ENCODE results near the gene PACS2.

PACS2 gene

DNA sequence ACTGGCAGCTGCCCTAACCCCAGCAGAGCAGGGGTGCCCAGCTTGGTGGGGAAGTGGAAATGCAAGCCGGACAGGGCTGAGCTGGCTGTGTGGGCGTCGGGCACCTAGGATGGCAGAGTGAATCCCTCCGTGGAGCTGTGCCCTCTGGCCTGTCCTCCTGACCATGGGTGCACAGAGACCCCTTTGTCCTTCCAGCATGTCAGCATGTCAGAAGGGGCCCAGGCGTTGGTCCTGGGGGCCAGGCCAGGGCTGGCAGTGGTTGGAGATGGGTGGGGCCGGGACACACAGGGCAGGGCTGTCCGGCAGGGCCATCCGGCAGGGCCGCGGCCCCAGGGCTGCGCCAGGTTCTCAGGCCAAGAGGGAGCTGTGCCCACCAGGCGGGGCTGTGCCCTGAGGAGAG is 75.0 kb downstream of the PACS2 start:
- no peak for DNase-seq

DNA sequence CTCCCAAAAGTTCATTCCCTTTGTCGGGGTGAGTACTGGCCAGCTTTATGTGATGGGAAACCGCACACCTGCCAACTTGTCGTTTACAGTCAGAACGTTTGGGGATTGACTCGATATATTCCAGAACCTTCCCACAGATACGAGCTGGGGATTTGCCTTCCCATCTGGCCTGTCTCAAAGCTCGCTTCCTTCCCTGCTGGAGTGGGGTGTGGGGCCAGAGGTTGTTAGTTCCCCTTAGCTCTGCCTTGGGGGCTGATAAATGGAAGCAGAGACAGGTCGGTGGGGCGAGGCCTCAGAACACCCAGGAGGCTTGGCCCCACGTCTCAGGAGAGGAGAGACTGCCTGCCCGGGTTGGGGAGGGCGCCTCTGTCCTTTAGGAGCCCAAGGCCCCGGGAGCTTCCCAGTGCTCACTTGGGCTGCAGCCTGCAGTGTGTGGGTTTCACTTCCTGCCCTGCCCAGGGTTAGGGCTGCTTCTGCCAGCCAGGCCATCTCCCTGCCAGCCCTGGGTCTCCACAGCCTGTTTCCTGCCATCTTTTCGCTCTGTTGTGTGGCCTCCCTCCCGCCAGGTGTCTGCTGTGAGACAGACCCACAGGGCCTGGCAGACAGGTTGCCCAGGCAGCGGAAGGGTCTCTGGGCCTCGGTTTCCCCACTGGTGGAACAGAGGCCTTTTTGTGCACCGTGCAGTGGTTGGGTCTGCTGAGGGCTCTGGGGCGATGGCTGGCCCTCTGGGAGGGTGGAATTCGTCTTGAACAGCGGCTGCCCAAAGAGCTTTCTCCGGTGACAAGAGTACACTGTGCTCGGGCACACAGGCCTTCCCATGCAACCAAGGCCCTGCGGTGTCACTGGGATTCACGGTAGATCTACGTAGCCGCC is 75.7 kb downstream of the PACS2 start:
- DNase-seq, result no peak

DNA sequence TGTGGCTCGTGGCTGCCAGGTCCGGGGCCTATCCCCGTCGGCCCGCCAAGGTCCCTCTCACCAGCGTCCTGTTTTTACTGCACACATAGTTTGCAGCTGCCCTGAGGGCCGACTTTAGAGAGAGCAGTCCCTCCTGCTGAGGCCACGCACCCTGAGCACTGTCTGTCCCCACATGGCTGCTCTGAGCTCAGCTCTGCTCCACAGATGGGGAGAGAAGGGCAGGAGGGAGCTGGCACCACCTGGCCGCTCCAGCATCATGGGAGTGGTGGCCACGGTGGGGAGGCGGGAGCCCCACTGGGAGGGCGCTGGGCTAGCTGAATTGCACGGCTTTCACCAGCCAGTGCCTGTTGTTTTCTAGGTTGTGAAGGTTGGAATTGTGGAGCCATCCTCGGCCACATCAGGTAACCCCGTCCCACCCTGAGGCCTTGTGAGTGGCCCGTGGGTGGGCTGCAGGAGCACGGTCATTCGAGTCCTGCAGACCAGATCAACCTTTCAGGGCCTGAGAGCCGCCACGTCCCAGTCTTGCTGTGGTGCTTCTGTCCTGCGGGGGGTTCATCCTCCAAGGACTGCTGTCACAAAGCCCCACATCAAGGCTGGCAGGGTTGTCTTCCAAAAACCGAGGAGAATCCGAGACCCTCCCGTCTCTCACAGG is 76.4 kb downstream of the PACS2 start:
- no peak for DNase-seq

DNA sequence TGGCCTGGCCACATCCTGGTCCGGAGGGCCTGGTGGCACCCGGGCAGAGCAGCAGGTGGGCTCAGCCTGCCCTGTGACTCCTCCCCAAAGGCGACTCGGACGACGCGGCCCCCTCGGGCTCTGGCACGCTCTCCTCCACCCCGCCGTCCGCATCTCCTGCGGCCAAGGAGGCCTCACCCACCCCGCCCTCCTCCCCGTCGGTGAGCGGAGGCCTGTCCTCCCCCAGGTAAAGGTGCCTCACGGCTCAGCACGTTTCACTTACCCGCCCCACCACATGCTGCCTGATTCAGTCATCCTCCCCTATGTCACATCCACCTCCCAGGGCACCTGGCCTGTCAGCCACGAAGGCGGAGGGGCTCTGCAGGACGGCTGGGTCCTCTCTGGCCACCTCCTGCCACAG is 77.0 kb downstream of the PACS2 start:
- DNase-seq, result no peak

DNA sequence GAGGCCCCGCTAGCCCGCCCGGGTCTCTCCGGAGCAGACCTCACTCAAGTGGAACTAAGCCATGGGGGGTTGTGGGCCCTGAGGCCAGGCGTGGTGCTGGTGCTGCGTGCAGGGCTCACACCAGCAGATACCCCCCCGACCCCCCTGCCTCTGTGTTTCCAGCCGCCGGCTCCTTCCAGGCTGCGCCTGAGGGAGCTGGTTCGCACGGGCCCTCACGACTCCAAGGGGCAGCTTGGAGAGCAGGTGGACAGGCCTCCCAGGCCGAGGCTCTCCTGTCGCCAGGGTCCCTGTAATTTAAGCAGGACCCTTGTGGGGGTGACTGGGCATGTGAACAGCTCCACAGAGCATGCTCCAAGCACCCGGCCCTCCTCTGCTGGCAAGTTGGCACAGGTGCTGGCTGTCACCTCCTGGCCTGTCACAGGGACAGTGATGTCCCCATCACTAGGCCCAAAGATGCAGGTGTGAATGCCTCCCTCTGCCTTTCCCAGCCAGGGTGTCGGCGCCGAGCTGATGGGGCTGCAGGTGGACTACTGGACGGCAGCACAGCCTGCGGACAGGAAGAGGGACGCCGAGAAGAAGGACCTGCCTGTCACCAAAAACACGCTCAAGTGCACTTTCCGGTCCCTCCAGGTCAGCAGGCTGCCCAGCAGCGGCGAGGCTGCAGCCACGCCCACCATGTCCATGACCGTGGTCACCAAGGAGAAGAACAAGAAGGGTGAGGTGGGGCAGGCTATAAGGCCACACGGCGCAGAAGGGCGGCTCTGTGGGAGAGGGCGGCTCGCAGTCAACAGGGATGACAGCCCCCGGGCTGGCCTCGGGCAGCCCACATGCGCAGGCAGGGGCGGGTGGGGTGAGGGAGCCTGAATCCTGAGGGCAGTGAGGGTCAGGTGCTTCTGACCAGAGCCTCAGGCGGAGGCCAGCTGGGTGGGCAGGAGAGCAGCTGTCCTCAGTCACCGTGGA is 77.9 kb downstream of the PACS2 start:
- no peak for DNase-seq

DNA sequence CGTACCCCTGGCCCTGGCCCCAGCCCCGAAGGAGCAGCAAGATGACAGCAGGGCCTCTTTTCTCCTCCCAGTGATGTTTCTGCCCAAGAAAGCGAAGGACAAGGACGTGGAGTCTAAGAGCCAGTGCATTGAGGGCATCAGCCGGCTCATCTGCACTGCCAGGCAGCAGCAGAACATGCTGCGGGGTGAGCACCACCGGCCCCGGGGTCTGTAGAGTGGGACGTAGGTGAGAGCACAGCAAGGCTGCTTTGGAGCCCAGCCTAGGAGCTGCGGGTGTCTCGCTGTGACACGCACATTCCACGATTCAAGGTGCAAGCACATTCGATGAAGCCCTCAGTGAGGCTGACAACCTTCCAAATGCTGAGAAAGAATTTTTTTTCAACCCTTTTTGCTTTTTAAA is 78.6 kb downstream of the PACS2 start:
- no peak for DNase-seq

DNA sequence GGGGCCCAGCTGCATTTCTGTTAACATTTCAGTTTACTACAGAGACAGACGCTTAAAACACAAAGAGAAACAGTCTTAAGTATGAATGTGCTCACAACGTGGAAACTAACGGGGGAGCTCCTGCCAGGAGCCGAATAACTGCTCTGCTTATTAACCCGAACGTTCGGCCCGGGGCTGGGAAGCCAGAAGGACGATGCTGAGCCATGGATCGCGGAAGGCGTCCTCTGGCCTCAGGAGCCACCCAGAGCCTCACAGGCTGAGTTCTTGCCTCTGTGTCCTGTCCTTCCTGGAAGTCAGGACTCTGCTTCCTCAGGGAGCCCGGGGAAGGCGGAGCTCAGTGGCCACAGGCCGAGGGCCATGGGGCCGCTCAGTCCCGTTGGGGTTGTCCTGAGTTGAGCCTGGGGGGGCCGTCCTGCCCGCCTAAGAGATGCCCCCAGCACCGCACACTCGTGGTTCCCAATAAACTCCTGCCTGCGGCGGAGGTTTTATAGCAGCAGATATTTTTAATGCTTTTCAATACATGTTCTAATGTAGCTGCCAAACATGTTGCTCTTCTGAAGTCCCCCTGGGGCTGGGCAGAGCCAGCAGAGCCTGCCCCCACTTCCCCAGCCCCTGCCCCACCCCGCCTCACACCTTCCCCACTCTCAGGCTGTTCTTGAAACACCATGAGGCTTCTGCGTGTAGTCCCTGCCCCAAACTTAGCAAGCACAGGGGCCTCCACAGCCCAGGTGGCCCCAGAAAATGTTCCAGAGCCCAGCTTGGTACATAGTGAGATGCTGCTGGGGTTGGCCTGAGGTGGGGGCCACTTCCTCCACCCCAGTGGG is 80.4 kb downstream of the PACS2 start:
- DNase-seq, result no peak

DNA sequence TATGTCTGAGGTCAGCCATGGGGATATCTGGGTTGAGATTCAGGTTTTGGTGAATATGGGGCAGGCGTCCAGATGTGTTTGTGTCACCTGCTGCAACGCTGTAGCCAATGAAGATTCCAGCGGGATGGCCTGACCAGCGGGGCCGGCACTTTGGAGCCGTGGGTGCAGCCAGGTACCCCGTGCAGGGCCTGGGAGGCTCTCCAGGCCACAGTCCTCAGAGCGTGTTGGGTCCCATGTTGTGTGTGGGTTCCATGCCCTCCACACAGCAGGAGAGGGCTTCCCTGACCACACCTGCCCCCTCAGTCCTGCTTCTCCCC is 80.9 kb downstream of the PACS2 start:
- no peak for DNase-seq

DNA sequence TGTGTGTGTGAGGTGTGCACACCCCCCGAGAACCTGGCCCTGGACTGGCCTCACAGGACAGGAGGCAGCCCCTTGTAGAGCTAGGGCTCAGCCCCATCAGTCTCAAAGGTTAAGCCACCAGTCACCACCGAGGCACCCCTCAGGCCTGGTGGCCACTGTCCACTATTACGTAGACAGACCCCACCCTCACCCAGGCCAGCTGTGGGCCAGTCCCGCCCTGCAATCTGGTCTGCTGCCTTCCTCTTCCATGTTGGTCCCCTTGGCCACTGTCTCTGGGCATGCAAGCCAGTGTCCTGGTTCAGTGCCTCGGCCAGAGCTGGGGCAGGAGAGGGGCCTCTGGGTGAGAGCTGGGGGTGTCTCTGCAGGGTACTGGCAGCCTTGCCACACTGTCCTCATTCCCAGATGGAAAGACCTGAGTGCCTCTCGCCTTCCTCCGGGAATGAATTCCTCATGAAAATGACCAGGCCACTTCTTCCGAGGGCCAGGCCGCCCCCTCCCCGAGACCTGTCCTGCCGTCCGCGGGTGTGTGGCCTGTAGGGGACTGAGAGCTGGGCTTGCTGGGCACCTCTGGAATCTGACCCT is 82.9 kb downstream of the PACS2 start:
- DNase-seq, result peak; percentile 66

DNA sequence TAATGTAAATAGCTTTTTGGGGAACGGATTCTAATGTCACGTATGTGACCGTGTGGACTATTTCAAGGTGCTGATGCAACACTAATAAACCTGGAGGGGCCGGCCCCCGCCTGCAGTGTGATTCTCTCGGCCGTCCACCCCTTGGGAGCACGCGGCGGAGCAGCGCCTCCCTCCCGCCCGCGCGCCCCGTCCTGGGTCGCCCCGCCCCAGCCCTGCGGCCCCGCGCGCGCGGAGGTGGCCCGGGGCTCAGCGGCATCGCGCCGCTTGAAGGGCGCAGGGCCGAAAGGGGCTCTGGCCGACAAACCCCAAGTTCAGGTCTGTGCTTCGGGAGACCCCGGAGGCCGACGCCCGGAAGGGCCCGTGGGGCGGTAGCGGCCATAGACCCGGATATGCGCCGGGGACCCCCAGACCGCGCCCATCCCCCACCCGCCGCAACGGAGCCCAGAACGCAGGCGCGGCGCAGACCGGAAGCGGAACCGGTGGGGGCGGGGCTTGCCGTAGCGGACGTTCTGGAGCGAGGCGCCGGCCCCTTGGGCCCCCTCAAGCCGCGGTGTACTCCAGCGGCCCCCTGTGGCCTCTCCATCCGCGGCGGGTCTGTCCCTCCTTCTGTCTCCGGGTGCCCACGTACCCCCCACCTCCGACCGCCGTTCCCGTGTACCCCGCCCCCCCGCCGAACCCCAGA is 83.6 kb downstream of the PACS2 start, which contains the start of gene TEX22:
TSS of gene TEX22 (plus strand) at position 495 of the 682 bp plus-strand sequence. CDS start 803 bp downstream, outside the sequence.
- peak; percentile 100 for DNase-seq

DNA sequence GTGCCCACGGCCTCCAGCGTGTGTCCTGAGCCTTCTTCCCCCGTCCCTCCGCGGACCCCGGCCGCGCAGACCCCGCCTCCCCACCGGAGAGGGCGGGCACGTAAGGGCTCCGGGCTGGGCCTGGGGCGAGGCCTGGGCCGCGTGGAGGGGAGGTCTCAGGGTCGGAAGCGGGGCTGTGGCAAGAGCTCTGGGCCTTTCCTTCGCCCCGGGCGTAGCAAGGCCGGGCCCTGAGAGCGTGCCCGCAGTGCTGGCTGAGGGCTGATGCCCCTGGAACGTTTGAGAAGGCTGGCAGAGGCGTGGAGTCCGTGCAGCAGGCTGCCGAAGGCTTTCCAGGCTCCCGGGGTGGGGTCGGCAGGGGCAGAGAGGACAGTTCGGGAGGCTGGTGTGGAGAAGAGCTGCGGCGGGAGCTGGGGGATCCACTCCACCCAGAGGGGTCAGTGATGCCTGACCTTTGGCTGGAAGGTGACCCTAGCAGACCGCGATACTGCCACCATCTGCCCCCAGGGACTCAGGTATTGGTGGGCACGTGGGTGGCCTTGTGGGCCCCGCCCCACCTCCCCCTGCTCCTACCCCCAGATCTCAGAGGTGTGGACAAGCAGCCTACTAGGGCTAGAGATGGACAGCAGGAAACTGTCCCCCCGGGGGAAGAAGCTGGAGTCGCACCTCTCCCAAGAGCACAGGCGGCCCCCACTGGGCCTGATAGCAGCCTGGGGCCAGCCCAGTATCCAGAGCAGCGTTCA is 84.3 kb downstream of the PACS2 start:
- no peak for DNase-seq

DNA sequence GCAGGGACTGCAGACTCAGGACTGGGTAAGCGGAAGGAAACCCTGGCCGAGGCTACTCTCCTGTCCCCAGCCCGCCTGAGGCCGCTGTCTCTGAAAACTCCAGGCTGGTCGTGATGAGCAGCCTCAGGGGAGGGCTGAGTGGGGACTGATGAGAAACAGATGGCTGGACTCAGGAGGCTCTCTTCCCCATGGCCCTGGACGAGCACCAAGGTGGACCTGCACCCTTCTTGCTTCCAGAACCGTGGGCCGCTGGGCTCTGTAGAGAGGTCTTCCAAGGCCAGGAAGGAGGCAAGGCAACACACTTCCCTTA is 84.9 kb downstream of the PACS2 start:
- no peak for DNase-seq

DNA sequence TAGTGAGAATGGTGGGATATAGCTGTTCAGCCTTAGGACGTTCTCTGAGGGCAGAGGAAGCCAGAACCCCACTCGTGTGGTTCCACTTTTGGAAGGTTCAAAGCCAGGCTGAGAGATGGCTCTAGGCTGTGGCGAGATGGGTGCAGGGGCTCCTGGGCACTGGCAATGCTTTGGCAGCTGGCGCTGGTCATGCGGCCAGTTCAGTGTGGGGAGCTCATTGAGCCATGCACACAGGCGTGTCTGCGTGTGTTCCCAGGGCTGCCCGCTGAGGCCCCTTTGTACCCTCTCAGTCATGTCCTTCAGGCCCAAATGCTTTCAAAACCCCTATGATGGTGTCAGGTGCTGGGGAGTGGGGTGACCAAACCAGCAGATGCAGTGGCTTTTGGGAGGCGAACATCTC is 85.5 kb downstream of the PACS2 start:
- no peak for DNase-seq

DNA sequence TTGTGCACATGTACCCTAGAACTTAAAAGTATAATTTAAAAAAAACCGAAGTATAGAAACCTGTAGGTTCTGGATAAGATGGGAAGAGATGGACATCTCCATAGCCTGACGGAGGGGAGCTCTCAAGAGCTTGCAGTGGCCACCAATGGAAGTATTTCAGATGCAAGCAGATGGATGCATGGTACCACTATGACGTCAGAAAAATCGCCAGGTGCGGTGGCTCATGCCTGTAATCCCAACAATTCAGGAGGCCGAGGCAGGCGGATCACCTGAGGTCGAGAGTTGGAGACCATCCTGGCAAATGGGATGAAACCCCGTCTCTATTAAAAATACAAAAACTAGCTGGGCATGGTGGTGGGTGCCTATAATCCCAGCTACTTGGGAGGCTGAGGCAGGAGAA is 87.2 kb downstream of the PACS2 start:
- no peak for DNase-seq

DNA sequence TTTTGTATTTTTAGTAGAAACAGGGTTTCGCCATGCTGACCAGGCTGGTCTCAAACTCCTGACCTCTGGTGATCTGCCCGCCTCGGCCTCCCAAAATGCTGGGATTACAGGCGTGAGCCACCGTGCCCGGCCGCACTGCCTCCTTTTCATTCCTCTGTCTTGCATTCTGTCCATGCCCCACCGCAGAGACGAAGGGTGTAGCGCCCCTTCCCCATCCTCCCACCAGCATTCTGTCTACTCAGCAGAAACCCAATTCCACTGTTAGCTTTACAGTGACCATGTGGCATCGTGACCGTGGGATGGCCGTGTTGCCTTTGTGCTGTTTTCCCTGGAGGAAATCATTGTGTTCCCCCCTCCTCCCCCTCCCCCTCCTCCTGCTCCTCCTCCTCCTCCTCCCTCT is 94.0 kb downstream of the PACS2 start:
- DNase-seq, result no peak

DNA sequence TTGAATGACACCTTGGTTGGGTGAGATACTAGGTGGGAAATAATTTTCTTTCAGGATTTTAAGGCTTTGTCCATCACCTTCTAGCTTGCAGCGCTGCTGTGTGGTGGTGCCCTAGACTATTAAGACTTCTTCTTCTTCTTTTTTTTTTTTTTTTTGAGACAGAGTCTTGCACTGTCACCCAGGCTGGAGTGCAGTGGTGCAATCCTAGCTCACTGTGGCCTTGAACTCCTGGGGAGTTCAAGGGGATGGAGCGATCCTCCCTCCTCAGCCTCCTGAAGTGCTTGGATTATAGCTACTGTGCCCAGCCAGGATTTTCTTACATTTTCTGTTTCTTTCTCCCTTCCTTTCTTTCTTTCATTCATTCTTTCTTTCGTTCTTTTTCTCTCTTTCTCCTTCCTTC is 94.8 kb downstream of the PACS2 start:
- no peak for DNase-seq

DNA sequence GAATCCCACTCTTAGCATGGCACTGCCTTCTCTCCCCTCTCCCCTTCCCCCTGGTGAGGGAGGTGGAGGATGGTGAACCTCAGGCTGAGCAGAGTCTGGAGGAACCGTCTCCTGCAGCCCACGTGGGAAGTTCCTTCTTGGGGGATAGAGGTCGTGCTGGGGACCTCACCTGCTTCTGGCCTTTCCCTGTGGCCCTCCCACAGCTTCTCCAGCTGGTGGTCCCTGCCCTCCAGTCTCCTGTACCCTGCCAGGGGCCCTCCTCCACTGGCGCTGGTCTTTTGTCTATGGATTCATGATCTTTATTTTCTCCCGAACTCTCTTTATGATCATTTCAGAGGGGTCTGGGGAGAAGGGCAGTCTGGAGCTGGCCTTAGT is 96.1 kb downstream of the PACS2 start:
- DNase-seq, result no peak

DNA sequence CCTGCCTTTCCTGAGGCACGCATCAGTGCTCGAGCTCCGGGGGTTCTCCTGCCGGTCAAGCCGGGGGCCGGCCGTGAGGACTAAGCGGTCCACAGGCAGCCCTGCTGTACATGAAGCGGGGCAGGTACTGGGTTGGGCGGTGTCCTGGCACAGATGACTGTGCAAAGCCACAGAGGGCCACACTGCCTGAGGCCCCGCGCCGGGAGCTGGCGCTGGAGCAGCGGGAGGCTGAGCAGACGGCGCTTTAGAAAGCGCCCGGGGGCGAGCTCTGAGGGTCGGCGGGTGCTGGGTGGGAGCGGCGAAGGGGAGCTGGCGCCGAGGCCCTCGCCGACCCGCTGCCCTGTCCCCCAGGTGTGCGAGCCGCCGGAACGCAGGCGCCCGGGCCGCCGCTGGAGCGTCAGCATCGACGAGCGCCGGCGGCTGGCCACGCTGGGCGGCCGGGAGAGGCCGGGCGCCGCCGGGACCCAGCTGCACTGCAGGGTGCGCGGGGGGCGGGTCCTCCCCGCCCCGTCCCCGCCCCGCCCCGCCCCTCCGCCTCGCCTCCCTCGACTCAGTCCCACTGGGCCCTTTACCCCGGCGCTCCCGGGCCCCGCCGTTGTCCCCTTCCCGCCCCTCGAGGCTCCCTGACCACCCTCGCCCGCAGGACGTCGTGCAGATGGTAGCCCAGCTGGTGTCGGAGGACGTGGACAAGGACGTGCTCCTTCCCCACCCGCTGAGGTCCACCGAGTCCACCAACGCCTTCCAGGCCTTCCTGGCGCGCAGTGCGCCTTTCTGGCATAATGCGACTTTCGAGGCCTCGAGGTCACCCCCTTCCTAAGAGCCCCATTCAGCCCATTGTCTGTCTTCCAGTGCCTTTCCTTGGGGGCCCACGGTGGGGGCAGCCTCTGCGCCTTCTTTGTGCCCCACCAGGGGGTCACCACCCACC is 96.7 kb downstream of the PACS2 start:
- DNase-seq, result no peak

DNA sequence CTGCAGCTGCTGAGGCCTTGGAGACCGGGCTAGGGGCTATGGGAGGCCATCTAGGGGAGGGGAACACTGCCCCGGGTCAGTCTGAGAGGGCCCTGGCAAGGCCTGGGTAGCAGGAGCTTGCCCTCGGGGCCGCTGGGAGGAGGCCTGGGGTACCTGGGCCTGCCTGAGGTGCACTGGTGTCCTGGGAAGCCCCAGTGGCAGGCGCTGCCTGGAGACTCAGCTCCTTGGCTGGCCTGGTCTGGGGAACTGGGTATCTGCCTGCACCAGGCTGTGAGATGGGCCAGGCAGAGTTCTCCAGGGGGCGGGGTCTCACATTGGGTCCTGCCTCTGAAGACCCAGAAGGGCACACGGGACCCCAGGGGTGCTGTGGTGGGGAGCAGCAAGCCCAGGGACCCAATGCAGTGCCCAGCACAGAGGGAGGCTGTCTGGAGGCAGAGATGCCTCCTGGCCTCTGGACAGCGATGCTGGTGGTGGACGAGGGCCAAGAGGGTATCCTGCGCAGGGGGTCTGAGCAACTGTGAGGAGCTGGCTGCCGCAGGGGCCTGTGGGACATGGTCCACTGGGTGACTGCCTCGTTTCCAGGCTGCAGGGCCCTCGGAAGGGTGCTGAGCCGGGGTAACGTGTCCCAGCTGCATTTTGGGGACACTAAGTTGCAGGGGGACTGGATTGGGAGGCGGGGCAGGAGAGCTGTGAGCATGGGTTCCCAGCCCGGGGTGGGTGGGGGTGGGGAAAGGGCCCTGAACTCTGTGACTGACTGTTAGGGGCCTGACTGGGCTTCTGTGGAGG is 97.6 kb downstream of the PACS2 start:
- no peak for DNase-seq
